ENCODE results near the gene OPA3. TPM values are rescaled to one million over a fixed set of nuclear protein-coding genes. Genes with fewer than 3 reads are reported as not detected.

The OPA3 gene
- total and polyA plus RNA-seq, 9 donors = 2.0 to 16.6 (median 9.2) TPM

- Histone ChIP-seq H3K36me3 (no peaks in the 10 kb centered on the region), H3K27me3 (no peaks in the 10 kb centered on the region), H3K9me3 (no peaks in the 10 kb centered on the region), H3K27ac (peak overlapping the region; percentile 28 to 52), H3K4me3 (no peak overlapping the region), H3K4me1 (ENCODE audit: insufficient read depth) (peaks cover 8% of the 10 kb centered on the region)
- intact Hi-C loops (cut with DNase I) = loop anchor here in 2 of 4 donors (10.0 kb wide), 2 partner anchors 49 to 59 kb away; partner anchors contain the start of gene OPA3 (in 1 of the 2)
- WGBS, 3 donors = 36 to 41% (median 36%) methylated on average over 9 of the region's 9 CpGs
- TF ChIP-seq EP300 (IDR thresholded peaks at IDR 0.05) (no peak), CTCF (IDR thresholded peaks at IDR 0.05) (no peak), POLR2A (IDR thresholded peaks at IDR 0.05) (no peak)
- peak; percentile 84 to 91 (median 85) for DNase-seq
Measured at GRCh38 chr19:45526143-45526542, 58.5 kb downstream of the OPA3 start.

GRCh38 chr19:45524575-45525129, 60.0 kb downstream of the OPA3 start:
- intact Hi-C loops (cut with DNase I) = loop anchor here (5.0 to 10.0 kb wide), 5 partner anchors 50 to 168 kb away; partner anchors contain the start of genes OPA3 (in 1 of the 4), QPCTL (in 1 of the 4) and SNRPD2 (in 1 of the 4)
- peak in 1 of 5 donors; percentile 37 for DNase-seq
- Histone ChIP-seq H3K36me3 (no peaks in the 10 kb centered on the region), H3K4me3 (no peak overlapping the region), H3K27me3 (no peaks in the 10 kb centered on the region), H3K4me1 (ENCODE audit: insufficient read depth) (peaks cover 8% of the 10 kb centered on the region), H3K9me3 (no peaks in the 10 kb centered on the region), H3K27ac (no peak overlapping the region)
- WGBS, 3 donors = 84 to 91% (median 86%) methylated on average over 15 of the region's 15 CpGs
- TF ChIP-seq POLR2A (IDR thresholded peaks at IDR 0.05) (no peak), CTCF (IDR thresholded peaks at IDR 0.05) (no peak), EP300 (IDR thresholded peaks at IDR 0.05) (no peak)

- H3K27ac ChIP-seq = no peak overlapping the region
- H3K27me3 ChIP-seq = no peaks in the 10 kb centered on the region
- no peak overlapping the region for H3K4me3 ChIP-seq
- H3K36me3 ChIP-seq = no peaks in the 10 kb centered on the region
- intact Hi-C loops (cut with DNase I) = loop anchor here (2.0 to 10.0 kb wide), 6 partner anchors 51 to 169 kb away; partner anchors contain the start of genes OPA3 (in 1 of the 4), QPCTL (in 1 of the 4) and SNRPD2 (in 1 of the 4)
- 66 to 71% (median 68%) methylated on average over 9 of the region's 9 CpGs for WGBS, 3 donors
- H3K9me3 ChIP-seq = no peaks in the 10 kb centered on the region
- peaks cover 2% of the 10 kb centered on the region for H3K4me1 ChIP-seq (ENCODE audit: insufficient read depth)
- peak; percentile 74 to 86 (median 81) for DNase-seq
- TF ChIP-seq EP300 (IDR thresholded peaks at IDR 0.05) (no peak), CTCF (IDR thresholded peaks at IDR 0.05) (peak; percentile 86 to 92 (median 91)), POLR2A (IDR thresholded peaks at IDR 0.05) (no peak)
Measured at GRCh38 chr19:45523642-45524256, 60.9 kb downstream of the OPA3 start.

GRCh38 chr19:45522010-45522941, 62.3 kb downstream of the OPA3 start:
- 67 to 77% (median 74%) methylated on average over 19 to 24 of the region's 24 CpGs for WGBS, 3 donors
- TF ChIP-seq EP300 (IDR thresholded peaks at IDR 0.05) (no peak), CTCF (IDR thresholded peaks at IDR 0.05) (no peak), POLR2A (IDR thresholded peaks at IDR 0.05) (no peak)
- intact Hi-C loops (cut with DNase I) = loop anchor here (2.0 to 10.0 kb wide), 6 partner anchors 53 to 170 kb away; partner anchors contain the start of genes OPA3 (in 1 of the 4), QPCTL (in 1 of the 4) and SNRPD2 (in 1 of the 4)
- Histone ChIP-seq H3K4me3 (no peak overlapping the region), H3K9me3 (no peaks in the 10 kb centered on the region), H3K27ac (no peak overlapping the region), H3K36me3 (no peaks in the 10 kb centered on the region), H3K4me1 (ENCODE audit: insufficient read depth) (peaks cover 1% of the 10 kb centered on the region), H3K27me3 (no peaks in the 10 kb centered on the region)
- DNase-seq = no peak

All from ovary (tissue), 9 donors.